WTC11 (cell line): ENCODE data around the gene MFSD2A. TPM values are rescaled to one million over a fixed set of nuclear protein-coding genes. Genes with fewer than 3 reads are reported as not detected.

Experiments
- ATAC-seq: fragments of 200-7000 bp; cut with Tn5 transposase; 2 replicates; pipeline ENCODE4 v1.10.0; 2021; ENCODE audit warnings: mild to moderate bottlenecking, moderate library complexity
- CTCF ChIA-PET: fragments of 300-600 bp; sonication (Branson Sonifier 250); formaldehyde crosslinking; loops from one replicate; lab custom pipeline; 2021; ENCODE audit warnings: antibody characterized with exemption; lab: Charles Lee
- POLR2A ChIA-PET: fragments of 350-600 bp; sonication (Branson Sonifier 250); formaldehyde crosslinking; loops from one replicate; lab custom pipeline; 2021; ENCODE audit warnings: antibody characterized with exemption; lab: Charles Lee
- DNase-seq: peaks from one replicate; pipeline ENCODE4 v3.0.0; 2021; ENCODE audit warnings: low spot score
- H3K27ac Mint-ChIP-seq: 2 replicates; pipeline ENCODE4 v1.8.0; 2021; ENCODE audit warnings: mixed read lengths
- H3K27me3 Mint-ChIP-seq: 2 replicates; pipeline ENCODE4 v1.8.0; 2021; ENCODE audit warnings: low read depth, mild to moderate bottlenecking, moderate library complexity, mixed read lengths
- H3K36me3 Mint-ChIP-seq: 2 replicates; pipeline ENCODE4 v1.8.0; 2021; ENCODE audit warnings: mixed read lengths
- H3K4me1 Mint-ChIP-seq: 2 replicates; pipeline ENCODE4 v1.8.0; 2022; ENCODE audit warnings: mixed read lengths
- H3K4me3 Mint-ChIP-seq: 2 replicates; pipeline ENCODE4 v1.8.0; 2021; ENCODE audit warnings: mild to moderate bottlenecking, moderate library complexity, mixed read lengths
- H3K9me3 Mint-ChIP-seq: 2 replicates; pipeline ENCODE4 v1.8.0; 2021; ENCODE audit warnings: mixed read lengths
- CREM ChIP-seq: sonication (generic); formaldehyde crosslinking; IDR thresholded peaks from 2 replicates; pipeline ENCODE4 v1.8.1; 2022; ENCODE audit warnings: mild to moderate bottlenecking, missing genetic modification reagents, moderate library complexity
- EMX1 ChIP-seq: fragments of 250-450 bp; sonication (Bioruptor Pico); IDR thresholded peaks from 2 replicates; pipeline ENCODE4 v1.8.0; 2021; ENCODE audit warnings: mild to moderate bottlenecking
- ESRRA ChIP-seq: sonication (generic); formaldehyde crosslinking; IDR thresholded peaks from 2 replicates; pipeline ENCODE4 v1.8.1; 2022; ENCODE audit warnings: mild to moderate bottlenecking, missing genetic modification reagents, borderline replicate concordance
- FOXK1 ChIP-seq: sonication (generic); formaldehyde crosslinking; IDR thresholded peaks from 2 replicates; pipeline ENCODE4 v1.8.0; 2022; ENCODE audit warnings: mild to moderate bottlenecking, moderate library complexity, missing genetic modification reagents
- JAZF1 ChIP-seq: fragments of 250-450 bp; sonication (Bioruptor Pico); IDR thresholded peaks from 2 replicates; pipeline ENCODE4 v1.9.0; 2021; ENCODE audit warnings: moderate library complexity, mild to moderate bottlenecking, inconsistent platforms
- NR1H2 ChIP-seq: sonication (generic); formaldehyde crosslinking; IDR thresholded peaks from 2 replicates; pipeline ENCODE4 v1.9.0; 2021; ENCODE audit warnings: mild to moderate bottlenecking, moderate library complexity, missing genetic modification reagents
- PRRX2 ChIP-seq: fragments of 250-450 bp; sonication (Bioruptor Pico); IDR thresholded peaks from 2 replicates; pipeline ENCODE4 v1.8.0; 2021; ENCODE audit warnings: mild to moderate bottlenecking
- TEAD4 ChIP-seq: sonication (generic); formaldehyde crosslinking; IDR thresholded peaks from 2 replicates; pipeline ENCODE4 v1.8.0; 2022; ENCODE audit warnings: mild to moderate bottlenecking, missing genetic modification reagents
- TP53 ChIP-seq: sonication (generic); formaldehyde crosslinking; IDR thresholded peaks from 2 replicates; pipeline ENCODE4 v1.8.1; 2023; ENCODE audit warnings: mild to moderate bottlenecking, missing genetic modification reagents
- ZNF219 ChIP-seq: sonication (generic); formaldehyde crosslinking; IDR thresholded peaks from 2 replicates; pipeline ENCODE4 v1.8.0; 2023; ENCODE audit warnings: missing genetic modification reagents, mild to moderate bottlenecking, borderline replicate concordance
- ZNF317 ChIP-seq: sonication (generic); formaldehyde crosslinking; IDR thresholded peaks from 2 replicates; pipeline ENCODE4 v1.8.1; 2023; ENCODE audit warnings: low read depth, mild to moderate bottlenecking, moderate library complexity, missing genetic modification reagents, borderline replicate concordance
- ZNF396 ChIP-seq: fragments of 250-450 bp; sonication (Bioruptor Pico); IDR thresholded peaks from 2 replicates; pipeline ENCODE4 v1.8.0; 2021; ENCODE audit warnings: mild to moderate bottlenecking, moderate library complexity, borderline replicate concordance
- ZNF416 ChIP-seq: fragments of 250-450 bp; sonication (Bioruptor Pico); IDR thresholded peaks from 2 replicates; pipeline ENCODE4 v1.9.0; 2021; ENCODE audit warnings: mild to moderate bottlenecking, inconsistent platforms
- total RNA-seq: library from RNA; stranded (reverse); gene quantifications from 3 replicates; pipeline ENCODE4 v1.2.3, GENCODE V29; 2021
- TF ChIP-seq, protein P1 (sequence below): sonication (generic); formaldehyde crosslinking; IDR thresholded peaks from 2 replicates; pipeline ENCODE4 v1.8.1; 2023; ENCODE audit warnings: mild to moderate bottlenecking, missing genetic modification reagents
- TF ChIP-seq, protein P2 (sequence below): sonication (generic); formaldehyde crosslinking; IDR thresholded peaks from 2 replicates; pipeline ENCODE4 v1.8.1; 2023; ENCODE audit warnings: mild to moderate bottlenecking, missing genetic modification reagents, moderate library complexity
- TF ChIP-seq, protein P3 (sequence below): sonication (generic); formaldehyde crosslinking; IDR thresholded peaks from 2 replicates; pipeline ENCODE4 v1.8.1; 2023; ENCODE audit warnings: mild to moderate bottlenecking, missing genetic modification reagents, moderate library complexity
- TF ChIP-seq, protein P4 (sequence below): fragments of 250-450 bp; sonication (Bioruptor Pico); IDR thresholded peaks from 2 replicates; pipeline ENCODE4 v1.8.0; 2021; ENCODE audit warnings: mild to moderate bottlenecking
- TF ChIP-seq, protein P5 (sequence below): fragments of 250-450 bp; sonication (Bioruptor Pico); IDR thresholded peaks from 2 replicates; pipeline ENCODE4 v1.9.0; 2021; ENCODE audit warnings: mild to moderate bottlenecking
- TF ChIP-seq, protein P6 (sequence below): sonication (generic); formaldehyde crosslinking; IDR thresholded peaks from 2 replicates; pipeline ENCODE4 v1.8.1; 2022; ENCODE audit warnings: missing genetic modification reagents, borderline replicate concordance
- TF ChIP-seq, protein P7 (sequence below): fragments of 250-450 bp; sonication (Bioruptor Pico); conservative IDR thresholded peaks from 2 replicates; pipeline ENCODE4 v1.9.0; 2021; ENCODE audit warnings: mild to moderate bottlenecking

The MFSD2A gene
- total RNA-seq, 1 experiment from 2014 or later, result 14.0 TPM

DNA sequence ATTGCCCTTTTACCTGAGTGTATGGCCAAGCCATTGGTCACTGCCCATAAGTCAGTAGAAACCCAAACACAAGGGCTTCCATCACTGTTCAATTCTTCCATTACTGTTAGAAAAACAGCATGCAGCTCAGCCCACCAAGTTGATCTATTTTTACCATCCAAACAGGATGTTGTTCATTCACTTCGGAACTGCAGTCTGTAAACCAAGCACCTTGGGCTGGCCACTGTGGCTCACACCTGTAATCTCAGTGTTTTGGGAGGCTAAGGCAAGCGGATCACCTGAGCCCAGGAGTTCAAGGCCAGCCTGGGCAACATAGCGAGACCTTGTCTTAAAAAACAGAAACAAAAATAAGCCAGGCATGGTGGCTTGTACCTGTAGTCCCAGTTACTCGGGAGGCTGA is 8.7 kb upstream of the MFSD2A start:
- TF ChIP-seq PRRX2 (CRISPR knock-in tag) (no peak), TP53 (CRISPR knock-in tag) (no peak), FOXK1 (CRISPR knock-in tag) (no peak), ESRRA (no peak)
- TF ChIP-seq, protein P1, sequence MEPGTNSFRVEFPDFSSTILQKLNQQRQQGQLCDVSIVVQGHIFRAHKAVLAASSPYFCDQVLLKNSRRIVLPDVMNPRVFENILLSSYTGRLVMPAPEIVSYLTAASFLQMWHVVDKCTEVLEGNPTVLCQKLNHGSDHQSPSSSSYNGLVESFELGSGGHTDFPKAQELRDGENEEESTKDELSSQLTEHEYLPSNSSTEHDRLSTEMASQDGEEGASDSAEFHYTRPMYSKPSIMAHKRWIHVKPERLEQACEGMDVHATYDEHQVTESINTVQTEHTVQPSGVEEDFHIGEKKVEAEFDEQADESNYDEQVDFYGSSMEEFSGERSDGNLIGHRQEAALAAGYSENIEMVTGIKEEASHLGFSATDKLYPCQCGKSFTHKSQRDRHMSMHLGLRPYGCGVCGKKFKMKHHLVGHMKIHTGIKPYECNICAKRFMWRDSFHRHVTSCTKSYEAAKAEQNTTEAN (CRISPR knock-in tag), result no peak
- TF ChIP-seq, protein P2, sequence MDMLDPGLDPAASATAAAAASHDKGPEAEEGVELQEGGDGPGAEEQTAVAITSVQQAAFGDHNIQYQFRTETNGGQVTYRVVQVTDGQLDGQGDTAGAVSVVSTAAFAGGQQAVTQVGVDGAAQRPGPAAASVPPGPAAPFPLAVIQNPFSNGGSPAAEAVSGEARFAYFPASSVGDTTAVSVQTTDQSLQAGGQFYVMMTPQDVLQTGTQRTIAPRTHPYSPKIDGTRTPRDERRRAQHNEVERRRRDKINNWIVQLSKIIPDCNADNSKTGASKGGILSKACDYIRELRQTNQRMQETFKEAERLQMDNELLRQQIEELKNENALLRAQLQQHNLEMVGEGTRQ (CRISPR knock-in tag), result no peak
- TF ChIP-seq, protein P3, sequence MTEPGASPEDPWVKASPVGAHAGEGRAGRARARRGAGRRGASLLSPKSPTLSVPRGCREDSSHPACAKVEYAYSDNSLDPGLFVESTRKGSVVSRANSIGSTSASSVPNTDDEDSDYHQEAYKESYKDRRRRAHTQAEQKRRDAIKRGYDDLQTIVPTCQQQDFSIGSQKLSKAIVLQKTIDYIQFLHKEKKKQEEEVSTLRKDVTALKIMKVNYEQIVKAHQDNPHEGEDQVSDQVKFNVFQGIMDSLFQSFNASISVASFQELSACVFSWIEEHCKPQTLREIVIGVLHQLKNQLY (CRISPR knock-in tag), result no peak
- TF ChIP-seq, protein P4, sequence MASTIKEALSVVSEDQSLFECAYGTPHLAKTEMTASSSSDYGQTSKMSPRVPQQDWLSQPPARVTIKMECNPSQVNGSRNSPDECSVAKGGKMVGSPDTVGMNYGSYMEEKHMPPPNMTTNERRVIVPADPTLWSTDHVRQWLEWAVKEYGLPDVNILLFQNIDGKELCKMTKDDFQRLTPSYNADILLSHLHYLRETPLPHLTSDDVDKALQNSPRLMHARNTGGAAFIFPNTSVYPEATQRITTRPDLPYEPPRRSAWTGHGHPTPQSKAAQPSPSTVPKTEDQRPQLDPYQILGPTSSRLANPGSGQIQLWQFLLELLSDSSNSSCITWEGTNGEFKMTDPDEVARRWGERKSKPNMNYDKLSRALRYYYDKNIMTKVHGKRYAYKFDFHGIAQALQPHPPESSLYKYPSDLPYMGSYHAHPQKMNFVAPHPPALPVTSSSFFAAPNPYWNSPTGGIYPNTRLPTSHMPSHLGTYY (CRISPR knock-in tag), result no peak
- TF ChIP-seq, all 79 proteins: peak for 0
- Mint-ChIP-seq H3K27ac (no peak overlapping the region), H3K36me3 (no peaks in the 10 kb centered on the region), H3K27me3 (peaks cover 4% of the 10 kb centered on the region; the same call in 1 of the 2 replicates), H3K4me3 (no peak overlapping the region), H3K4me1 (peaks cover 32% of the 10 kb centered on the region), H3K9me3 (peaks cover 7% of the 10 kb centered on the region)
- DNase-seq (no peak), ATAC-seq (no peak)
- ChIA-PET CTCF (interaction anchor here (1.0 kb wide), 1 partner anchor 9 kb away, joined by 3 read pairs; no protein-coding TSS in a partner anchor), POLR2A (no interaction called here)

DNA sequence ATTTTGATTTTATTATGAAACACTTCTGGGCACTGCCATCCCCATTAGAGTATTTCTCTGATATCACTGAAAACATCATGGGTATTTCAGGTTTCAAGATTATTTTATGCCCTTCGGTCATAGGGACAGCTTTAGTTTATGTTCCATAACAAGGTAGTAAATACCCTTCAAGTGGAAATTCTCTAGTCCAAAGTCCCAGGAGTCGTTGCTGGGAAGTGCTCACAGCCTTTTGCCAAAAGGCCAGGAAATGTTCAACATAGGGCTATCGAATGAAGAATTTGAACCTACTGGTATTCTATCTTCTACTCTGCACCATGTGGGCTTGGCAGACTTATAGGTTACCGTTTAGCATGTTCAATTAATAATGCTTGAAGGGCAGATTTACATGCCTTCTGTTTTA is 7.7 kb upstream of the MFSD2A start:
- POLR2A ChIA-PET, result no interaction called here
- H3K27ac Mint-ChIP-seq, result no peak overlapping the region
- TF ChIP-seq ZNF219 (CRISPR knock-in tag) (no peak), CREM (no peak), NR1H2 (CRISPR knock-in tag) (no peak), ZNF416 (no peak), ESRRA (no peak), TP53 (CRISPR knock-in tag) (no peak), ZNF317 (no peak), EMX1 (no peak), JAZF1 (no peak), TEAD4 (CRISPR knock-in tag) (no peak), ZNF396 (CRISPR knock-in tag) (no peak)
- TF ChIP-seq, protein P1 (CRISPR knock-in tag), result no peak
- TF ChIP-seq, protein P5, sequence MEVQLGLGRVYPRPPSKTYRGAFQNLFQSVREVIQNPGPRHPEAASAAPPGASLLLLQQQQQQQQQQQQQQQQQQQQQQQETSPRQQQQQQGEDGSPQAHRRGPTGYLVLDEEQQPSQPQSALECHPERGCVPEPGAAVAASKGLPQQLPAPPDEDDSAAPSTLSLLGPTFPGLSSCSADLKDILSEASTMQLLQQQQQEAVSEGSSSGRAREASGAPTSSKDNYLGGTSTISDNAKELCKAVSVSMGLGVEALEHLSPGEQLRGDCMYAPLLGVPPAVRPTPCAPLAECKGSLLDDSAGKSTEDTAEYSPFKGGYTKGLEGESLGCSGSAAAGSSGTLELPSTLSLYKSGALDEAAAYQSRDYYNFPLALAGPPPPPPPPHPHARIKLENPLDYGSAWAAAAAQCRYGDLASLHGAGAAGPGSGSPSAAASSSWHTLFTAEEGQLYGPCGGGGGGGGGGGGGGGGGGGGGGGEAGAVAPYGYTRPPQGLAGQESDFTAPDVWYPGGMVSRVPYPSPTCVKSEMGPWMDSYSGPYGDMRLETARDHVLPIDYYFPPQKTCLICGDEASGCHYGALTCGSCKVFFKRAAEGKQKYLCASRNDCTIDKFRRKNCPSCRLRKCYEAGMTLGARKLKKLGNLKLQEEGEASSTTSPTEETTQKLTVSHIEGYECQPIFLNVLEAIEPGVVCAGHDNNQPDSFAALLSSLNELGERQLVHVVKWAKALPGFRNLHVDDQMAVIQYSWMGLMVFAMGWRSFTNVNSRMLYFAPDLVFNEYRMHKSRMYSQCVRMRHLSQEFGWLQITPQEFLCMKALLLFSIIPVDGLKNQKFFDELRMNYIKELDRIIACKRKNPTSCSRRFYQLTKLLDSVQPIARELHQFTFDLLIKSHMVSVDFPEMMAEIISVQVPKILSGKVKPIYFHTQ (CRISPR knock-in tag), result no peak
- TF ChIP-seq, protein P2 (CRISPR knock-in tag), result no peak
- TF ChIP-seq, protein P6, sequence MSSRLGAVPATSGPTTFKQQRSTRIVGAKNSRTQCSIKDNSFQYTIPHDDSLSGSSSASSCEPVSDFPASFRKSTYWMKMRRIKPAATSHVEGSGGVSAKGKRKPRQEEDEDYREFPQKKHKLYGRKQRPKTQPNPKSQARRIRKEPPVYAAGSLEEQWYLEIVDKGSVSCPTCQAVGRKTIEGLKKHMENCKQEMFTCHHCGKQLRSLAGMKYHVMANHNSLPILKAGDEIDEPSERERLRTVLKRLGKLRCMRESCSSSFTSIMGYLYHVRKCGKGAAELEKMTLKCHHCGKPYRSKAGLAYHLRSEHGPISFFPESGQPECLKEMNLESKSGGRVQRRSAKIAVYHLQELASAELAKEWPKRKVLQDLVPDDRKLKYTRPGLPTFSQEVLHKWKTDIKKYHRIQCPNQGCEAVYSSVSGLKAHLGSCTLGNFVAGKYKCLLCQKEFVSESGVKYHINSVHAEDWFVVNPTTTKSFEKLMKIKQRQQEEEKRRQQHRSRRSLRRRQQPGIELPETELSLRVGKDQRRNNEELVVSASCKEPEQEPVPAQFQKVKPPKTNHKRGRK, result no peak
- TF ChIP-seq, protein P7, sequence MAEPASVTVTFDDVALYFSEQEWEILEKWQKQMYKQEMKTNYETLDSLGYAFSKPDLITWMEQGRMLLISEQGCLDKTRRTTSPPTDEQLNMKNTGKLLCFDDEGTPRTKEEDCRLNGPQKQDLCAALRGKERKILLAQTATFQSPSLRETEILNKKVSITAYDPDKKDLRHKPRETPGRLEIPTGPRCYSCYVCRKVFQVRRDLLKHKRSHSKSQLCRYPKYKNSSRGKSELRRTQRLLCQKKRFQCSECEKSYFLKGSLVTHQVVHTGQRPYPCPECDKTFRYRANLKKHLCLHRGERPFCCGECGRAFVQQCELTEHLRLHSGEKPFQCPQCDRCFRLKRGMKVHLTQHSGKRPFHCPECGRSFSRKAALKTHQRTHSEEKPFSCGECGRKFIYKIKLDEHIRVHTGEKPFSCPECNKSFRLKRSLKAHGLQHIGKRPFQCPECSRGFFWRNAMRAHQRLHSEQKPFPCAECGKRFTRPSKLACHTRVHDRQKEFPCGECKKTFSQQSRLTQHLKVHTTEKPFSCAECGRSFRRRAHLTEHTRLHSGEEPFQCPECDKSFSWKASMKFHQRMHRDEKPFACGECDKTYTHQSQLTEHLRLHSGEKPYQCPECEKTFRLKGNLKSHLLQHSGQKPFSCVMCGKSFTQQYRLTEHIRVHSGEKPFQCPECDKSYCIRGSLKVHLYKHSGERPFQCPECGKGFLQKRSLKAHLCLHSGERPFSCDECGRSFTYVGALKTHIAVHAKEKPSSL (CRISPR knock-in tag), result no peak
- TF ChIP-seq, all 79 proteins: peak for 0
- 0 out of 2 replicates have a peak, but pooled peaks cover under 1% of the 10 kb centered on the region for H3K27me3 Mint-ChIP-seq
- no peaks in the 10 kb centered on the region for H3K36me3 Mint-ChIP-seq
- CTCF ChIA-PET, result interaction anchor here (0.5 to 1.5 kb wide), 2 partner anchors 85 to 301 kb away, joined by 3 to 4 read pairs; no protein-coding TSS in a partner anchor
- H3K4me1 Mint-ChIP-seq, result peaks cover 32% of the 10 kb centered on the region
- peaks cover 7% of the 10 kb centered on the region for H3K9me3 Mint-ChIP-seq
- H3K4me3 Mint-ChIP-seq, result no peak overlapping the region
- ATAC-seq (no peak), DNase-seq (no peak)
